Mammary epithelial cell (primary cell): ENCODE data around the gene SPDEF.

Source experiments
- EZH2 ChIP-seq: IDR thresholded peaks from 2 replicates; pipeline ENCODE4 v1.6.1; 2012; ENCODE audit warnings: low read length, inconsistent platforms, borderline replicate concordance
- TF ChIP-seq, protein P1 (sequence below), 2 donors: IDR thresholded peaks in 1 of 2; conservative IDR thresholded peaks in 1 of 2; 2 replicates each; pipeline ENCODE4 v1.5.1; 2011 to 2012; ENCODE audit warnings: inconsistent platforms in 2 of 2, low read length in 2 of 2, mild to moderate bottlenecking in 2 of 2, control low read depth in 1 of 2, low read depth in 1 of 2; ENCODE audit not compliant: insufficient read depth in 1 of 2; ENCODE audit errors: extremely low read depth in 1 of 2

DNA sequence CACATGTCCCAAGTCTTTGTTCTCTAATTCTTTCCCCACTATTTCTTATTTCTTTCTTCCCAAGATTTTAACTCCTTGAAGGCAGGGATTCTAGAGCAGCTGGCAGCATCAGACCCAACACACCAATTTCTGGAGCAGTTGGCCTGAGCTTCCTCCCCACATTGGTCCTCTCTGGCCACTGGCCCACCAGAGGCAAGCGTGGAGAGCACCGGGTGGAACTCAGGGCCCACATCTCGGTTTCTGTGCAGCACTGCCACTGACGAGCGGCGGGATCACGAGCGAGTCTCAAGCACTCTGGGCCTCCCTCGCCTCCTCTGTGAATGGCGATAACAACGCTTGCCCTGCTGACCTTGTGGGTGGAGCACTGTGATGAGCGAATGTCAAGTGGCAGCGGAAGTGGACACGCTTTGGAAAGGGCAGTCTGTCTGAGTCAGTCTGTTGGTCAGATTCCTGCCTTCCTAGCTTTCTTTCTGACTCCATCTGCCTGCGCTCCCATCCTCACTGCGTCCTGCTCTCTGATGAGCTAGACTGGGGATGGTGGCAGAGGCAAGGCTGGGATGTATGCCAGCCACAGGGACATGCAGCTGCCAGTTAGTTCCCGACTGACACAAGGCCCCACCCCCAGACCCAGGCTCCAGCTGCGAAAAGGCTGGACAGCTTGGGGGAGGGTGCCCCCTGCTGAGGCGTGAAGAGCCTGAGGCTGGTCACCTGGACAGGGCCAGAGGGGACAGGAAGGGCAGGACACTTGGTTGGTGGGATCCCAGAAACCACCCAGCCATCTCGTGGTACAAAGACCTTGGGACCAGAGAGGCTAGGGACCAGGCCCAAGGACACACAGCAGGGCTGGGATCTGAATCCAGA lies 4.5 kb upstream of the SPDEF start:
- TF ChIP-seq, protein P1, sequence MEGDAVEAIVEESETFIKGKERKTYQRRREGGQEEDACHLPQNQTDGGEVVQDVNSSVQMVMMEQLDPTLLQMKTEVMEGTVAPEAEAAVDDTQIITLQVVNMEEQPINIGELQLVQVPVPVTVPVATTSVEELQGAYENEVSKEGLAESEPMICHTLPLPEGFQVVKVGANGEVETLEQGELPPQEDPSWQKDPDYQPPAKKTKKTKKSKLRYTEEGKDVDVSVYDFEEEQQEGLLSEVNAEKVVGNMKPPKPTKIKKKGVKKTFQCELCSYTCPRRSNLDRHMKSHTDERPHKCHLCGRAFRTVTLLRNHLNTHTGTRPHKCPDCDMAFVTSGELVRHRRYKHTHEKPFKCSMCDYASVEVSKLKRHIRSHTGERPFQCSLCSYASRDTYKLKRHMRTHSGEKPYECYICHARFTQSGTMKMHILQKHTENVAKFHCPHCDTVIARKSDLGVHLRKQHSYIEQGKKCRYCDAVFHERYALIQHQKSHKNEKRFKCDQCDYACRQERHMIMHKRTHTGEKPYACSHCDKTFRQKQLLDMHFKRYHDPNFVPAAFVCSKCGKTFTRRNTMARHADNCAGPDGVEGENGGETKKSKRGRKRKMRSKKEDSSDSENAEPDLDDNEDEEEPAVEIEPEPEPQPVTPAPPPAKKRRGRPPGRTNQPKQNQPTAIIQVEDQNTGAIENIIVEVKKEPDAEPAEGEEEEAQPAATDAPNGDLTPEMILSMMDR (conservative IDR thresholded peaks at IDR 0.05 in 1 of 2, IDR thresholded peaks at IDR 0.05 in 1 of 2; ENCODE audit: extremely low read depth in 1 of 2, insufficient read depth in 1 of 2, low read depth in 1 of 2, low read length in 2 of 2): no peak
- TF ChIP-seq EZH2: no peak
